Activated CD4-positive, alpha-beta T cell treated with anti-CD3 and anti-CD28 coated beads, Interleukin-2, amount 10 ng/mL, durations not matched to agents 7 days and 5 days (primary cell): Measurements from ENCODE around the gene ADK. TPM values are rescaled to one million over a fixed set of nuclear protein-coding genes. Genes with fewer than 3 reads are reported as not detected.

Source experiments
- CTCF ChIA-PET: fragments of 350-600 bp; sonication (Branson Sonifier 250); formaldehyde crosslinking; loops from one replicate; lab custom pipeline; 2021; ENCODE audit warnings: antibody characterized with exemption; lab: Charles Lee
- POLR2A ChIA-PET: fragments of 350-600 bp; sonication (Branson Sonifier 250); formaldehyde crosslinking; loops from one replicate; lab custom pipeline; 2021; ENCODE audit warnings: antibody characterized with exemption; lab: Charles Lee
- DNase-seq: peaks from one replicate; pipeline ENCODE4 v3.0.0-alpha.2; 2020
- H3K27ac Mint-ChIP-seq: one replicate; pipeline ENCODE4 v1.8.0; 2021; ENCODE audit warnings: mild to moderate bottlenecking, moderate library complexity, mixed read lengths
- H3K27me3 Mint-ChIP-seq: one replicate; pipeline ENCODE4 v1.8.0; 2021; ENCODE audit warnings: mixed read lengths
- H3K36me3 Mint-ChIP-seq: one replicate; pipeline ENCODE4 v1.8.0; 2021; ENCODE audit warnings: low read depth, mixed read lengths
- H3K4me1 Mint-ChIP-seq: one replicate; pipeline ENCODE4 v1.8.0; 2021; ENCODE audit warnings: mixed read lengths
- H3K4me3 Mint-ChIP-seq: one replicate; pipeline ENCODE4 v1.8.0; 2021; ENCODE audit warnings: mild to moderate bottlenecking, moderate library complexity, mixed read lengths
- H3K9me3 Mint-ChIP-seq: one replicate; pipeline ENCODE4 v1.8.0; 2021; ENCODE audit warnings: mixed read lengths
- total RNA-seq, 2 experiments: library from RNA; stranded (reverse); gene quantifications; one replicate each; pipeline ENCODE4 v1.2.3, GENCODE V29; 2021

Gene ADK
- total RNA-seq, 2 experiments from 2014 or later = 36.8 to 38.5 TPM

DNA sequence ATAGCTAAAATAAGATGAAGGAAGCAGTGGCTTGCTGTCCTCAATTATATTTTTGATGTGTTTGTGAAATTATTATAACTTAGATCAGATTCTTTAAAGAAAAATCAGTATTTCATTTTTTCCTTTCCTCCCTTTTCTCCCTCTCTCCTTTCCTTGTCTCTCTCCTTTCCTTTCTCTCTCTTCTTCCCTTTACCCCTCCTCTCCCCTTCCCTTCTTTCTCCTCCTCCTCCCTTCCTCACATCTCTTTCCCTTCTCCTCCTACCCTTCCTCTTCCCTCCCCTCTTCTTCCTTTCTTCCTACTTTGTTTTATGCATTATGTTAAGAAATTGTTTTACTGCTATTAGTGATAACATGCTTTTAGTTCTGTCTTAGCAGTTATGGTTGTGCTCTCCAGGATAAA is 171.5 kb downstream of the ADK start:
- Mint-ChIP-seq H3K36me3 (peaks cover 28% of the 10 kb centered on the region), H3K4me3 (no peak overlapping the region), H3K9me3 (peaks cover 17% of the 10 kb centered on the region), H3K27ac (no peak overlapping the region), H3K4me1 (no peaks in the 10 kb centered on the region), H3K27me3 (no peaks in the 10 kb centered on the region)
- POLR2A ChIA-PET = no interaction called here
- CTCF ChIA-PET = no interaction called here
- no peak for DNase-seq

DNA sequence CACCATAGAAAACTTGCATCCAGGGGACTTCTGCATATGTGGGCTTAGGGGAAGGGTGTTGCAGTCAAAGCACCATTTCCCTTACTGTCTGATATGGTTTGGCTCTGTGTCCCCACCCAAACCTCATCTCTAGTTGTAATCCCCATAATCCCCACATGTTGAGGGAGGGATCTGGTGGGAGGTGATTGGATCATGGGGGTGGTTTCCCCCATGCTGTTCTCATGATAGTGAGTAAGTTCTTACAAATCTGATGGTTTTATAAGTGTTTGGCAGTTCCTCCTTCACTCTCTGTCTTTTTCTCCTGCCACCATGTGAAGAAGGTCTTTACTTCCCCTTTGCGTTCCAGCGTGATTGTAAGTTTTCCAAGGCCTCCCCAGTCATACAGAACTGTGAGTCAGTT is 177.4 kb downstream of the ADK start:
- Mint-ChIP-seq H3K4me1 (no peaks in the 10 kb centered on the region), H3K27ac (no peak overlapping the region), H3K36me3 (peaks cover 18% of the 10 kb centered on the region), H3K9me3 (peaks cover 2% of the 10 kb centered on the region), H3K27me3 (no peaks in the 10 kb centered on the region), H3K4me3 (no peak overlapping the region)
- no peak for DNase-seq
- ChIA-PET CTCF (no interaction called here), POLR2A (no interaction called here)

GRCh38 chr10:74329873-74330272 is 178.9 kb downstream of the ADK start:
- ChIA-PET CTCF (interaction anchor here (0.5 to 0.7 kb wide), 3 partner anchors 27 to 740 kb away, joined by 3 to 8 read pairs (median 5); no protein-coding TSS in a partner anchor), POLR2A (no interaction called here)
- Mint-ChIP-seq H3K9me3 (peaks cover 2% of the 10 kb centered on the region), H3K27me3 (no peaks in the 10 kb centered on the region), H3K36me3 (peaks cover 11% of the 10 kb centered on the region), H3K4me1 (no peaks in the 10 kb centered on the region), H3K4me3 (no peak overlapping the region), H3K27ac (no peak overlapping the region)
- no peak for DNase-seq

- no peak overlapping the region for H3K27ac Mint-ChIP-seq
- ChIA-PET CTCF (interaction anchor here (0.6 kb wide), 1 partner anchor 436 kb away, joined by 3 read pairs; no protein-coding TSS in a partner anchor), POLR2A (no interaction called here)
- H3K36me3 Mint-ChIP-seq = peaks cover 14% of the 10 kb centered on the region
- DNase-seq = no peak
- H3K9me3 Mint-ChIP-seq = peaks cover 2% of the 10 kb centered on the region
- no peaks in the 10 kb centered on the region for H3K27me3 Mint-ChIP-seq
- no peaks in the 10 kb centered on the region for H3K4me1 Mint-ChIP-seq
- no peak overlapping the region for H3K4me3 Mint-ChIP-seq
Measured at GRCh38 chr10:74330646-74331045, 179.6 kb downstream of the ADK start.

- no peak overlapping the region for H3K27ac Mint-ChIP-seq
- POLR2A ChIA-PET = no interaction called here
Measured at GRCh38 chr10:74332398-74332797, 181.4 kb downstream of the ADK start.

GRCh38 chr10:74333174-74333573 is 182.2 kb downstream of the ADK start:
- H3K4me1 Mint-ChIP-seq = no peaks in the 10 kb centered on the region
- H3K27me3 Mint-ChIP-seq = no peaks in the 10 kb centered on the region
- peaks cover 2% of the 10 kb centered on the region for H3K9me3 Mint-ChIP-seq

More at GRCh38 chr10:74332398-74332797, 181.4 kb downstream of the ADK start:
- Mint-ChIP-seq H3K4me3 (no peak overlapping the region), H3K36me3 (peaks cover 10% of the 10 kb centered on the region), H3K9me3 (peaks cover 2% of the 10 kb centered on the region), H3K27me3 (no peaks in the 10 kb centered on the region), H3K4me1 (no peaks in the 10 kb centered on the region)
- no peak for DNase-seq
- CTCF ChIA-PET = interaction anchor here (0.7 to 1.2 kb wide), 2 partner anchors 14 to 334 kb away, joined by 3 to 4 read pairs; no protein-coding TSS in a partner anchor

DNA sequence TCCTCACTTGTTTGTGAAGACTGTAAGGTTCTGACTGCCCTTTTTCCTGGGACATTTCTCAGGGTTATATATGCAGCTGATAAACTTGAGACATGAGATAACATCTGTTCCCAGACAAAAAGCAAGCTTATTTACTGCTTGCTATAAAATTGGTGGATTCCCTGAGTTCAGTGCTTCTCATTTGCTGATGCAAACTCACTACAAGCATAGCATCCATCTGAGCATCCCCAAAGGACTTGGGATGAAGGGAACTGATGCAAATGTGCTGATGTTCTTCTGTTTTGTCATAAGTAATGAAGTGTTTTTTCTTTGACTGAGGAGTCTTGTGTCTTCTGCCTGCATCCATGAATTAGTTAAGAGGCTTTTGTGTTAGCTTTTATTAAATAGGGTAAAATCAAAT is 183.2 kb downstream of the ADK start:
- Mint-ChIP-seq H3K27me3 (no peaks in the 10 kb centered on the region), H3K4me1 (no peaks in the 10 kb centered on the region), H3K4me3 (no peak overlapping the region), H3K27ac (no peak overlapping the region), H3K36me3 (peaks cover 10% of the 10 kb centered on the region), H3K9me3 (no peaks in the 10 kb centered on the region)
- no peak for DNase-seq
- ChIA-PET POLR2A (no interaction called here), CTCF (no interaction called here)

More at GRCh38 chr10:74333174-74333573, 182.2 kb downstream of the ADK start:
- H3K27ac Mint-ChIP-seq = no peak overlapping the region
- DNase-seq = no peak
- no peak overlapping the region for H3K4me3 Mint-ChIP-seq
- ChIA-PET POLR2A (no interaction called here), CTCF (no interaction called here)
- peaks cover 10% of the 10 kb centered on the region for H3K36me3 Mint-ChIP-seq

DNA sequence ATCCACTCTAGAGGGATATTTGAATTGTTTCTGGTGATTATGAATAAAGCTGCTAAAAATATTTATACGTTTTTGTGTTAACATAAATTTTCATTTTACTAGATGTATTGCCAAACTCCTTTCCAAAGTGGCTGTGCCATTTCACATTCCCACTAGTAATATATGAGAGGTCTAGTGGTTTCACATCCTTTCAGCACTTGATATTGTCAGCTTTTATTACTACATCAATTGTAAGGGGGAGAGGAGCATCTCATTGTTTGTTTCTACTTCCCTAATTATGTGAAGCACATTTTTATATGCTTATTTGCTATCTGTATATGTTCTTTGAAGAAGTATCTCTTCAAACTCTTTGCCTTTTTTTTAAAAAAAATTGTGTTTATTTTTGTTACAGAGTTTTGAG is 184.5 kb downstream of the ADK start:
- no peaks in the 10 kb centered on the region for H3K4me1 Mint-ChIP-seq
- no peak for DNase-seq
- H3K36me3 Mint-ChIP-seq = peaks cover 12% of the 10 kb centered on the region
- H3K27ac Mint-ChIP-seq = no peak overlapping the region
- H3K9me3 Mint-ChIP-seq = no peaks in the 10 kb centered on the region
- H3K27me3 Mint-ChIP-seq = no peaks in the 10 kb centered on the region
- ChIA-PET CTCF (no interaction called here), POLR2A (no interaction called here)
- no peak overlapping the region for H3K4me3 Mint-ChIP-seq

GRCh38 chr10:74337330-74338016 is 186.5 kb downstream of the ADK start:
- H3K36me3 Mint-ChIP-seq = peaks cover 12% of the 10 kb centered on the region
- H3K4me3 Mint-ChIP-seq = no peak overlapping the region
- peaks cover 4% of the 10 kb centered on the region for H3K9me3 Mint-ChIP-seq
- POLR2A ChIA-PET = no interaction called here
- no peak overlapping the region for H3K27ac Mint-ChIP-seq
- CTCF ChIA-PET = interaction anchor here (0.7 to 0.9 kb wide), 2 partner anchors 15 to 547 kb away, joined by 3 read pairs; no protein-coding TSS in a partner anchor
- DNase-seq = no peak
- no peaks in the 10 kb centered on the region for H3K27me3 Mint-ChIP-seq
- no peaks in the 10 kb centered on the region for H3K4me1 Mint-ChIP-seq

- ChIA-PET CTCF (no interaction called here), POLR2A (no interaction called here)
- no peak for DNase-seq
- H3K27me3 Mint-ChIP-seq = no peaks in the 10 kb centered on the region
- H3K4me3 Mint-ChIP-seq = no peak overlapping the region
- H3K36me3 Mint-ChIP-seq = peaks cover 41% of the 10 kb centered on the region
- H3K4me1 Mint-ChIP-seq = no peaks in the 10 kb centered on the region
- no peak overlapping the region for H3K27ac Mint-ChIP-seq
- peaks cover 27% of the 10 kb centered on the region for H3K9me3 Mint-ChIP-seq
Measured at GRCh38 chr10:74342991-74343390, 192.0 kb downstream of the ADK start.

- H3K36me3 Mint-ChIP-seq = peaks cover 41% of the 10 kb centered on the region
Measured at GRCh38 chr10:74343804-74344203, 192.8 kb downstream of the ADK start.

GRCh38 chr10:74344306-74344705 is 193.3 kb downstream of the ADK start:
- ChIA-PET CTCF (no interaction called here), POLR2A (no interaction called here)
- H3K27me3 Mint-ChIP-seq = no peaks in the 10 kb centered on the region
- peaks cover 40% of the 10 kb centered on the region for H3K36me3 Mint-ChIP-seq
- peaks cover 27% of the 10 kb centered on the region for H3K9me3 Mint-ChIP-seq
- no peak overlapping the region for H3K4me3 Mint-ChIP-seq
- H3K4me1 Mint-ChIP-seq = no peaks in the 10 kb centered on the region
- no peak for DNase-seq
- H3K27ac Mint-ChIP-seq = no peak overlapping the region

More at GRCh38 chr10:74343804-74344203, 192.8 kb downstream of the ADK start:
- DNase-seq = no peak
- Mint-ChIP-seq H3K27me3 (no peaks in the 10 kb centered on the region), H3K9me3 (peaks cover 27% of the 10 kb centered on the region), H3K4me3 (no peak overlapping the region), H3K4me1 (no peaks in the 10 kb centered on the region), H3K27ac (no peak overlapping the region)
- POLR2A ChIA-PET = no interaction called here
- CTCF ChIA-PET = no interaction called here

DNA sequence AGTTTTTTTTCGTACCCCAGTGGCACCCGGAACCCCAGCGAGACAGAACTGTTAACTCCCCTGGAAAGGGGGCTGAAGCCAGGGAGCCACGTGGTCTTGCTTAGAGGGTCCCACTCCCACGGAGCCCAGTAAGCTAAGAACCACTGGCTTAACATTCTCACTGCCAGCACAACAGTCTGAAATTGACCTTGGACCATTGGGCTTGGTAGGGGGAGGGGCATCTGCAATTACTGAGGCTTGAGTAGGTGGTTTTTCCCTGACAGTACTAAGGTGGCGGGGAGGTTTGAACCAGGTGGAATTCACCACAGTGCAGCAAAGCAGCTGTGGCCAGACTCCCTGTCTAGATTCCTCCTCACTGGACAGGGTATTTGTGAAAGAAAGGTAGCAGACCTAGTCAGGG is 196.5 kb downstream of the ADK start:
- peaks cover 38% of the 10 kb centered on the region for H3K36me3 Mint-ChIP-seq
- ChIA-PET CTCF (no interaction called here), POLR2A (no interaction called here)
- H3K27me3 Mint-ChIP-seq = no peaks in the 10 kb centered on the region
- peaks cover 31% of the 10 kb centered on the region for H3K9me3 Mint-ChIP-seq
- H3K4me3 Mint-ChIP-seq = no peak overlapping the region
- no peaks in the 10 kb centered on the region for H3K4me1 Mint-ChIP-seq
- no peak overlapping the region for H3K27ac Mint-ChIP-seq
- no peak for DNase-seq
